GM12891 (cell line): Measurements from ENCODE around the gene TPSB2.
"Not testable (repeated sequence)": the region's sequence is repeated elsewhere in the genome, so short reads cannot be mapped to it uniquely, and the experiment has no call there.

Source experiments
- PAX5 ChIP-seq: IDR thresholded peaks from 2 replicates; pipeline ENCODE4 v1.6.1; 2011; ENCODE audit warnings: low read length, moderate library complexity, mild to moderate bottlenecking; ENCODE audit not compliant: insufficient read depth, severe bottlenecking
- POLR2A ChIP-seq: IDR thresholded peaks from 2 replicates; pipeline ENCODE4 v1.6.1; 2011; ENCODE audit warnings: low read depth, low read length, control low read depth
- POLR2AphosphoS5 ChIP-seq: IDR thresholded peaks from 2 replicates; pipeline ENCODE4 v1.6.1; 2011; ENCODE audit warnings: low read depth, low read length, control low read depth
- SPI1 ChIP-seq: IDR thresholded peaks from 2 replicates; pipeline ENCODE4 v1.6.1; 2011; ENCODE audit warnings: low read depth, low read length, control low read depth
- TAF1 ChIP-seq: IDR thresholded peaks from 2 replicates; pipeline ENCODE4 v1.6.1; 2011; ENCODE audit warnings: low read depth, low read length, control low read depth

DNA sequence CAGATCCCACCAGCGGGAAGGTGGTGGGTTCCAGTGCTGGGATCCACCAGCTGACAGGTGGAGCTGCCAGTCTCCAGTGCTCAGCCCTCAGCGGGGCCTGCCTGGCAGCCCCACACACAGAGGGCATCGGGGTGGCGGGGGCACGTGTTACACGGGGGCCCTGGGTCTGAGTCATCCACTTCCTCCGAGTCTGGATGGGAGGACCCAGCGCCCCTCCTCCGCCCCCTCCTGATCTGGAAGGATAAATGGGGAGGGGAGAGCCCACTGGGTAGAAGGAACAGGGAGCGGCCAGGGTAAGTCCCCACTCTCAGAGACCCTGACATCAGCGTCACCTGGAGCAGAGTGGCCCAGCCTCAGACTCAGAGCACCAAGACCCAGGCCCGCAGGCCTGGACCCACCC is 10.5 kb upstream of the TPSB2 start, which contains the start of gene TPSAB1:
- not testable (repeated sequence) for TF ChIP-seq POLR2A, POLR2AphosphoS5, TAF1, PAX5, SPI1
